IMR-90 (cell line): ENCODE measurements around the gene GATA2. TPM values are rescaled to one million over a fixed set of nuclear protein-coding genes. Genes with fewer than 3 reads are reported as not detected.

ENCODE experiments used
- ATAC-seq: fragments of 200-7000 bp; cut with Tn5 transposase; 2 replicates; pipeline ENCODE4 v1.9.1; 2020; ENCODE audit warnings: low read depth, mild to moderate bottlenecking, moderate library complexity
- BruUV-seq: library from RNA; stranded (reverse); fragments of 400-500 nt; replicated peaks from 2 replicates; lab custom pipeline; 2021; lab: Mats Ljungman, UMichigan
- CTCF ChIA-PET: fragments of 300-600 bp; formaldehyde crosslinking; extraction: SDS; loops from one replicate; lab custom pipeline; 2021; ENCODE audit warnings: antibody characterized with exemption; lab: Yijun Ruan, JAX
- POLR2A ChIA-PET: fragments of 300-600 bp; sonication (Branson Sonifier 250); formaldehyde crosslinking; loops from one replicate; lab custom pipeline; 2022; ENCODE audit warnings: antibody characterized with exemption; ENCODE audit not compliant: unreplicated experiment; lab: Charles Lee
- DNase-seq: peaks from one replicate; pipeline ENCODE4 v3.0.0; 2013
- H2AFZ ChIP-seq: replicated peaks from 2 replicates; pipeline ENCODE3; 2013; ENCODE audit warnings: low read length, mild to moderate bottlenecking; ENCODE audit not compliant: poor library complexity
- H2AK5ac ChIP-seq: 2 replicates; pipeline ENCODE4 v1.6.1; 2013; ENCODE audit warnings: low read depth, low read length, inconsistent platforms
- H2AK9ac ChIP-seq: replicated peaks from 2 replicates; pipeline ENCODE3; 2013; ENCODE audit warnings: mild to moderate bottlenecking, low read depth, low read length, moderate library complexity; ENCODE audit not compliant: poor library complexity
- H2BK120ac ChIP-seq: 2 replicates; pipeline ENCODE4 v1.6.1; 2013; ENCODE audit warnings: low read depth, low read length, inconsistent platforms
- H2BK15ac ChIP-seq: 3 replicates; pipeline ENCODE4 v1.6.1; 2013; ENCODE audit warnings: low read depth, low read length, inconsistent platforms
- H2BK20ac ChIP-seq: 2 replicates; pipeline ENCODE4 v1.6.1; 2013; ENCODE audit warnings: low read depth, mild to moderate bottlenecking, inconsistent platforms, low read length, moderate library complexity
- H2BK5ac ChIP-seq: 2 replicates; pipeline ENCODE4 v1.6.1; 2013; ENCODE audit warnings: mild to moderate bottlenecking, low read depth, low read length, inconsistent platforms; ENCODE audit not compliant: poor library complexity, severe bottlenecking
- H3K14ac ChIP-seq: replicated peaks from 2 replicates; pipeline ENCODE4 v1.6.1; 2013; ENCODE audit warnings: low read depth, low read length, inconsistent platforms
- H3K18ac ChIP-seq: 2 replicates; pipeline ENCODE4 v1.6.1; 2013; ENCODE audit warnings: low read depth, low read length, control low read depth
- H3K23ac ChIP-seq: 2 replicates; pipeline ENCODE4 v1.6.1; 2013; ENCODE audit warnings: low read depth, low read length, inconsistent platforms
- H3K27ac ChIP-seq: 2 replicates; pipeline ENCODE4 v1.5.1; 2013; ENCODE audit warnings: mild to moderate bottlenecking, control low read depth, low read length; ENCODE audit not compliant: insufficient read depth
- H3K27me3 ChIP-seq: 2 replicates; pipeline ENCODE4 v1.6.1; 2013; ENCODE audit warnings: low read length; ENCODE audit not compliant: control insufficient read depth, insufficient read depth
- H3K36me3 ChIP-seq: 2 replicates; pipeline ENCODE4 v1.6.1; 2013; ENCODE audit warnings: low read length, mixed read lengths; ENCODE audit not compliant: control insufficient read depth, insufficient read depth
- H3K4ac ChIP-seq: 2 replicates; pipeline ENCODE4 v1.6.1; 2013; ENCODE audit warnings: low read depth, low read length, inconsistent platforms
- H3K4me1 ChIP-seq: 2 replicates; pipeline ENCODE4 v1.6.1; 2013; ENCODE audit warnings: low read length, mixed read lengths; ENCODE audit not compliant: control insufficient read depth, insufficient read depth
- H3K4me2 ChIP-seq: 2 replicates; pipeline ENCODE4 v1.6.1; 2013; ENCODE audit warnings: low read depth, mild to moderate bottlenecking, control low read depth, low read length, moderate library complexity
- H3K4me3 ChIP-seq: 2 replicates; pipeline ENCODE4 v1.5.1; 2013; ENCODE audit warnings: low read depth, mild to moderate bottlenecking, control low read depth, low read length, moderate library complexity; ENCODE audit not compliant: insufficient read depth
- H3K56ac ChIP-seq: 2 replicates; pipeline ENCODE4 v1.6.1; 2013; ENCODE audit warnings: low read length, inconsistent platforms; ENCODE audit not compliant: insufficient read depth; ENCODE audit errors: extremely low read depth
- H3K79me1 ChIP-seq, 2 experiments: 2 replicates each; pipeline ENCODE4 v1.6.1; 2013; ENCODE audit warnings: low read length in 2 of 2, inconsistent platforms in 1 of 2, low read depth in 1 of 2
- H3K9ac ChIP-seq: 2 replicates; pipeline ENCODE4 v1.6.1; 2013; ENCODE audit warnings: low read depth, low read length, control low read depth
- H3K9me1 ChIP-seq: 2 replicates; pipeline ENCODE4 v1.6.1; 2013; ENCODE audit warnings: low read length, inconsistent platforms; ENCODE audit not compliant: insufficient read depth
- H3K9me3 ChIP-seq: 2 replicates; pipeline ENCODE4 v1.6.1; 2013; ENCODE audit warnings: low read length; ENCODE audit not compliant: control insufficient read depth, insufficient read depth
- H4K20me1 ChIP-seq: 2 replicates; pipeline ENCODE4 v1.6.1; 2013; ENCODE audit warnings: low read length, inconsistent platforms; ENCODE audit not compliant: insufficient read depth
- H4K5ac ChIP-seq: 2 replicates; pipeline ENCODE4 v1.6.1; 2013; ENCODE audit warnings: mild to moderate bottlenecking, low read depth, low read length, control low read depth
- H4K8ac ChIP-seq, 2 experiments: 2 replicates each; pipeline ENCODE4 v1.6.1; 2013; ENCODE audit warnings: low read depth in 2 of 2, low read length in 2 of 2, control low read depth in 1 of 2, inconsistent platforms in 1 of 2
- H4K91ac ChIP-seq: 2 replicates; pipeline ENCODE4 v1.6.1; 2013; ENCODE audit warnings: low read depth, low read length, inconsistent platforms; ENCODE audit not compliant: insufficient read depth
- BHLHE40 ChIP-seq: fragments of 150-350 bp; IDR thresholded peaks from 2 replicates; pipeline ENCODE4 v1.6.1; 2016; ENCODE audit warnings: mild to moderate bottlenecking, low read depth, low read length
- CEBPB ChIP-seq: IDR thresholded peaks from 2 replicates; pipeline ENCODE4 v1.6.1; 2012; ENCODE audit warnings: low read depth, low read length, improper control_type of control experiment
- FOS ChIP-seq: fragments of 150-350 bp; IDR thresholded peaks from 2 replicates; pipeline ENCODE4 v1.6.1; 2016; ENCODE audit warnings: low read depth, low read length
- MAZ ChIP-seq: IDR thresholded peaks from 2 replicates; pipeline ENCODE4 v1.6.1; 2012; ENCODE audit warnings: low read depth, mild to moderate bottlenecking, low read length, improper control_type of control experiment, moderate library complexity, borderline replicate concordance
- MXI1 ChIP-seq: IDR thresholded peaks from 2 replicates; pipeline ENCODE4 v1.6.1; 2012; ENCODE audit warnings: low read depth, mild to moderate bottlenecking, low read length, moderate library complexity, borderline replicate concordance
- NFE2L2 ChIP-seq: fragments of 150-350 bp; IDR thresholded peaks from 2 replicates; pipeline ENCODE4 v1.6.1; 2016; ENCODE audit warnings: low read depth, mild to moderate bottlenecking, low read length
- POLR2A ChIP-seq: IDR thresholded peaks from 2 replicates; pipeline ENCODE4 v1.6.1; 2012; ENCODE audit warnings: mild to moderate bottlenecking, low read depth, low read length
- RAD21 ChIP-seq: IDR thresholded peaks from 2 replicates; pipeline ENCODE4 v1.6.1; 2012; ENCODE audit warnings: low read length, improper control_type of control experiment
- RCOR1 ChIP-seq: IDR thresholded peaks from 2 replicates; pipeline ENCODE4 v1.6.1; 2012; ENCODE audit warnings: mild to moderate bottlenecking, low read length, improper control_type of control experiment; ENCODE audit not compliant: insufficient replicate concordance
- RFX5 ChIP-seq: IDR thresholded peaks from 2 replicates; pipeline ENCODE4 v1.8.0; 2012; ENCODE audit warnings: low read depth, mild to moderate bottlenecking, low read length, moderate library complexity
- SMC3 ChIP-seq: fragments of 150-350 bp; IDR thresholded peaks from 2 replicates; pipeline ENCODE4 v1.6.1; 2016; ENCODE audit warnings: low read depth, mild to moderate bottlenecking, antibody characterized with exemption, low read length, moderate library complexity
- WGBS, 2 experiments: methylation state at CpG; one replicate each; pipeline versions ENCODE4 v1.1.5 to v1.1.7; 2013; ENCODE audit warnings: missing lambda C conversion rate in 2 of 2; ENCODE audit not compliant: insufficient read length in 1 of 2; ENCODE audit errors: extremely low coverage in 2 of 2; 5-methylcytosine and 5-hydroxymethylcytosine counted together
- dilution Hi-C: fragments of 300-500 bp; cut with HindIII; formaldehyde crosslinking; loops from one replicate; pipeline ENCODE4 v1.14.3; 2018; ENCODE audit warnings: low sequenced_read_pairs; ENCODE audit not compliant: unreplicated experiment
- in situ Hi-C: fragments of 300-500 bp; cut with MboI; formaldehyde crosslinking; loops from 3 replicates; pipeline ENCODE4 v1.14.3; 2019; ENCODE audit warnings: low sequenced_read_pairs, inconsistent platforms, mixed read lengths
- intact Hi-C: fragments of 100-400 bp; cut with micrococcal nuclease; formaldehyde crosslinking; loops from 2 replicates; pipeline ENCODE4 v1.10.0; 2022
- polyA plus RNA-seq, 3 experiments: library from polyadenylated mRNA; depleted of rRNA; stranded (reverse); fragments of >200 nt; gene quantifications; 2 replicates each; pipeline ENCODE4 v1.2.3, GENCODE V29; 2012; ENCODE audit warnings: low replicate concordance in 1 of 3
- total RNA-seq: library from RNA; depleted of rRNA; stranded (reverse); fragments of >200 nt; gene quantifications from 2 replicates; pipeline ENCODE4 v1.2.3, GENCODE V29; 2012
- TF ChIP-seq, protein P1 (sequence below): conservative IDR thresholded peaks from 2 replicates; pipeline ENCODE4 v1.5.1; 2012; ENCODE audit warnings: mild to moderate bottlenecking, low read depth, low read length, improper control_type of control experiment
- TF ChIP-seq, protein P2 (sequence below): fragments of 150-350 bp; IDR thresholded peaks from 2 replicates; pipeline ENCODE4 v1.6.1; 2017; ENCODE audit warnings: mild to moderate bottlenecking, antibody characterized with exemption, low read length, low read depth
- TF ChIP-seq, protein P3 (sequence below): fragments of 150-350 bp; IDR thresholded peaks from 2 replicates; pipeline ENCODE4 v1.6.1; 2016; ENCODE audit warnings: low read depth, mild to moderate bottlenecking, low read length, moderate library complexity, borderline replicate concordance

The GATA2 gene
- total and polyA plus RNA-seq, 2 of the 4 experiments (the other 2 are of a cell fraction): 2.2 to 13.5 TPM

DNA sequence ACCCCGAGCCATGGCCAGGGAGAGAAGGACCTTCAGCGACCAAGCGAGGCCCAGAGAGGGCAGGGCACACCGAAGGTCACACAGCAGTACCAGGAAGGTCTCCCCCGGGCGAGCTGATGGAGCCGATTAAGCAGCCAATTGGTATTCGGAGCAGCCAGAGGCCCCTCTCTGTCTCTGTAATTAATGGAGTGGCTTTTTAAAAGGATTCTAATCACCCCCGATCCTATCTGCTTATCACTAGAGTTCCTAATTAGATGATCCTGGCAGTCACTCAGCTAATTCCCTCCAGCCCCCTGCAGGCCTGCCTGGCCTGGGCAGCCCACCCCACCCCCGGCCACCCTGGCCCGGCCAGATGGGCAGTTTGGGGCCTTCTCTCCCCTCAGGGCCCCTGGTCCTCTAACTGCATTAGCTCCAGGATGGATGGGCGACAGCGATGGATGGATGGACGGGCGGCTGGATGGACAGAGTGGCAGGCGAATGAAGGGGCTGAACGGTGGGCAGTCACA is 24.7 kb downstream of the GATA2 start:
- Histone ChIP-seq H3K14ac (no peak overlapping the region), H3K23ac (no peak overlapping the region), H2BK120ac (no peak overlapping the region), H3K79me1 (no peaks in the 10 kb centered on the region), H4K91ac (no peak overlapping the region), H3K18ac (no peak overlapping the region), H3K4me3 (no peak overlapping the region), H2AK9ac (no peak overlapping the region), H3K56ac (no peak overlapping the region), H2BK15ac (no peak overlapping the region), H3K4me2 (no peak overlapping the region), H4K8ac (no peak overlapping the region), H3K27me3 (peaks cover 86% of the 10 kb centered on the region), H2AK5ac (no peak overlapping the region), H3K36me3 (no peaks in the 10 kb centered on the region), H2BK5ac (no peak overlapping the region), H3K4ac (no peak overlapping the region), H3K27ac (no peak overlapping the region), H2AFZ (peak overlapping the region; percentile 32), H3K9me1 (peaks cover 8% of the 10 kb centered on the region), H3K9ac (no peak overlapping the region), H2BK20ac (no peak overlapping the region), H4K20me1 (no peaks in the 10 kb centered on the region), H4K5ac (no peak overlapping the region), H3K9me3 (peaks cover 8% of the 10 kb centered on the region), H3K4me1 (no peaks in the 10 kb centered on the region)
- ChIA-PET POLR2A (no interaction called here), CTCF (no interaction called here)
- in situ Hi-C loops (no loop called here), intact Hi-C loops (no loop called here), dilution Hi-C loops (no loop called here)
- WGBS, 2 experiments: 58% methylated on average over 4 of the region's 17 CpGs; no CpG with 5 or more reads in 1 of the 2 experiments
- BruUV-seq: no TSS peak
- ATAC-seq (no peak), DNase-seq (no peak)
- TF ChIP-seq, protein P1, sequence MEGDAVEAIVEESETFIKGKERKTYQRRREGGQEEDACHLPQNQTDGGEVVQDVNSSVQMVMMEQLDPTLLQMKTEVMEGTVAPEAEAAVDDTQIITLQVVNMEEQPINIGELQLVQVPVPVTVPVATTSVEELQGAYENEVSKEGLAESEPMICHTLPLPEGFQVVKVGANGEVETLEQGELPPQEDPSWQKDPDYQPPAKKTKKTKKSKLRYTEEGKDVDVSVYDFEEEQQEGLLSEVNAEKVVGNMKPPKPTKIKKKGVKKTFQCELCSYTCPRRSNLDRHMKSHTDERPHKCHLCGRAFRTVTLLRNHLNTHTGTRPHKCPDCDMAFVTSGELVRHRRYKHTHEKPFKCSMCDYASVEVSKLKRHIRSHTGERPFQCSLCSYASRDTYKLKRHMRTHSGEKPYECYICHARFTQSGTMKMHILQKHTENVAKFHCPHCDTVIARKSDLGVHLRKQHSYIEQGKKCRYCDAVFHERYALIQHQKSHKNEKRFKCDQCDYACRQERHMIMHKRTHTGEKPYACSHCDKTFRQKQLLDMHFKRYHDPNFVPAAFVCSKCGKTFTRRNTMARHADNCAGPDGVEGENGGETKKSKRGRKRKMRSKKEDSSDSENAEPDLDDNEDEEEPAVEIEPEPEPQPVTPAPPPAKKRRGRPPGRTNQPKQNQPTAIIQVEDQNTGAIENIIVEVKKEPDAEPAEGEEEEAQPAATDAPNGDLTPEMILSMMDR: no peak
- TF ChIP-seq FOS (no peak), NFE2L2 (no peak), POLR2A (no peak), RCOR1 (no peak), CEBPB (no peak), MXI1 (no peak), MAZ (no peak), RFX5 (no peak), BHLHE40 (no peak), SMC3 (no peak), RAD21 (no peak)
- TF ChIP-seq, protein P2, sequence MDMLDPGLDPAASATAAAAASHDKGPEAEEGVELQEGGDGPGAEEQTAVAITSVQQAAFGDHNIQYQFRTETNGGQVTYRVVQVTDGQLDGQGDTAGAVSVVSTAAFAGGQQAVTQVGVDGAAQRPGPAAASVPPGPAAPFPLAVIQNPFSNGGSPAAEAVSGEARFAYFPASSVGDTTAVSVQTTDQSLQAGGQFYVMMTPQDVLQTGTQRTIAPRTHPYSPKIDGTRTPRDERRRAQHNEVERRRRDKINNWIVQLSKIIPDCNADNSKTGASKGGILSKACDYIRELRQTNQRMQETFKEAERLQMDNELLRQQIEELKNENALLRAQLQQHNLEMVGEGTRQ: no peak
- TF ChIP-seq, protein P3, sequence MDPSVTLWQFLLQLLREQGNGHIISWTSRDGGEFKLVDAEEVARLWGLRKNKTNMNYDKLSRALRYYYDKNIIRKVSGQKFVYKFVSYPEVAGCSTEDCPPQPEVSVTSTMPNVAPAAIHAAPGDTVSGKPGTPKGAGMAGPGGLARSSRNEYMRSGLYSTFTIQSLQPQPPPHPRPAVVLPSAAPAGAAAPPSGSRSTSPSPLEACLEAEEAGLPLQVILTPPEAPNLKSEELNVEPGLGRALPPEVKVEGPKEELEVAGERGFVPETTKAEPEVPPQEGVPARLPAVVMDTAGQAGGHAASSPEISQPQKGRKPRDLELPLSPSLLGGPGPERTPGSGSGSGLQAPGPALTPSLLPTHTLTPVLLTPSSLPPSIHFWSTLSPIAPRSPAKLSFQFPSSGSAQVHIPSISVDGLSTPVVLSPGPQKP: no peak
